Activated CD4-positive, CD25-positive, alpha-beta regulatory T cell treated with anti-CD3 and anti-CD28 coated beads, Interleukin-2, amount 50 U/mL, for 16 hours (primary cell): Measurements from ENCODE around the gene DCAF4.
"Not testable (repeated sequence)": the region's sequence is repeated elsewhere in the genome, so short reads cannot be mapped to it uniquely, and the experiment has no call there.

ENCODE experiments used
- DNase-seq: peaks from one replicate; pipeline ENCODE4 v3.0.0-alpha.2; 2020; ENCODE audit warnings: low read depth, low spot score

DCAF4 gene

DNA sequence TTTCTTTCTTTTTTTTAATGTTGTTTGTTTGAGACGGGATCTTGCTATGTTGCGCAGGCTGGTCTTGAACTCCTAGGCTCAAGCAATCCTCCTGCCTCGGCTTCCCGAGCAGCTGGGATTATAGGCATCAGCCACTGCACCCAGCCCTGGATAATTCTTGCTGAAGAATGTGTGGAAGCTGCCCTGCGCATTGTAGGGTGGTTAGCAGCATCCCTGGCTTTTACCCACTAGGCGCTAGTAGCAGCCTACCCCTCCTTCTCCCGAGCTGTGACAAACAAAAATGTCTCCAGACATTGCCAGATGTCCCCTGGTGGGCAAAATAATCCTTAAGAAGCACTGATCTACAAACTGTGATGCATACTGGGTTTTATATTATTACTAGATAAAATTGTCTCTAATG is 6.6 kb downstream of the DCAF4 start:
- no peak for DNase-seq

- DNase-seq = no peak
Observed at GRCh38 chr14:72939630-72940029, 13.4 kb downstream of the DCAF4 start.

DNA sequence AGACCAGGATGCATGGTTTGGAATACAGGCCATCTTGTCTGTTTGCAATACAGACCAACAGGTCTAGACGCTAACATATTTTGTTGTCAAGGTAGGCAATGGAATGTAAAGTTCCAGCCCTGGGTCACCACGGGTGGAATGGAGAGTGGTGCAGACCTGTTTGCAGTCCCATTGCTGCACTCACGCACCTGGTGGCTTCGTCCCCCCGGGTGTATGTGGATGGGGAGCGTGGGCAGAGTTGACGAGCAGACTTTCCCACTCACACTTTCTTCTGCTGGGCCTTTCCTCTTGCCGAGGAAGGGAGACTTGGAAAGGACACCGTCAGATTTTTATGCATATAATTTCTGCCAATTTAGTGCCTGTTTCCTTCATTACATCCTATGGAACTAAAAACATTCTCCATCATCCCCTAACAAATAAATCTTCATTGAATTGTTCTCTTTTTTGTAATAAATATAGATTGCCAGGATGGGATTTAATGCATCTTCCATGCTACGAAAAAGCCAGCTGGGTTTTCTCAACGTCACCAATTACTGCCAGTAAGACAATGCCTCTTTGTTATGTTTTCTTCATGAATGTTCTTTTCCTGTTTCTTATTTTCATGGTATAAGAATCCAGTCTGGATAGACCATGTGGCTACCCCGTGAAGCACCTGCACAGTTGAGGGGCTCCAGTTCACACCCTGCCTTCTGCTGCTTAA is 15.2 kb downstream of the DCAF4 start:
- DNase-seq = no peak

- no peak for DNase-seq
Observed at GRCh38 chr14:72942934-72943333, 16.7 kb downstream of the DCAF4 start.

DNA sequence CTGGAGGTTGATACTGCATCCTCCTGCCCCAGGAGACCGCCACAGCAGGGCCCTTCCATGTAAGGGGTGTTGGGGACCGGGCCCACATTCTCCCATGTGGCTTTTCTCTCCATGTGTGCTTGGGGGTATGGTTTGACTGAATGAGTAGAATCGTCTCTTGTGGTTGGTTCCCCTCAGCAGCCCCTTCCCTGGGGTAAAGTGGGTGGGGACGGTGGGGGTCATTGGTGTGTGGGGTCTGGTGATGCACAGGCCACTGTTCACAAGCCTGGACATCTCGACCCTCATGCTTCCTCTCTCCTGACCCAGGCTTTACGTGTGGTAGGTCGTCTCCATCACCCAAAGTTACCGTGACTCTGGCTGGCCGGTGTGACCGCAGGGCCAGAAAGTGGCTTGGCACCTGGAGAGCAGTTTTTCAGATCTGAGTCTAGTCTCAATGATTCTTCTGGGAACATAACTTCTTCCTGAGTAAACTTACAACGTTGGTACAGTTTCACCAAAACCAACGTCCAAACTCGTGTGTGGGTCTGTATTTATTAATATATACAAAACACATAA is 17.7 kb downstream of the DCAF4 start:
- no peak for DNase-seq

DNA sequence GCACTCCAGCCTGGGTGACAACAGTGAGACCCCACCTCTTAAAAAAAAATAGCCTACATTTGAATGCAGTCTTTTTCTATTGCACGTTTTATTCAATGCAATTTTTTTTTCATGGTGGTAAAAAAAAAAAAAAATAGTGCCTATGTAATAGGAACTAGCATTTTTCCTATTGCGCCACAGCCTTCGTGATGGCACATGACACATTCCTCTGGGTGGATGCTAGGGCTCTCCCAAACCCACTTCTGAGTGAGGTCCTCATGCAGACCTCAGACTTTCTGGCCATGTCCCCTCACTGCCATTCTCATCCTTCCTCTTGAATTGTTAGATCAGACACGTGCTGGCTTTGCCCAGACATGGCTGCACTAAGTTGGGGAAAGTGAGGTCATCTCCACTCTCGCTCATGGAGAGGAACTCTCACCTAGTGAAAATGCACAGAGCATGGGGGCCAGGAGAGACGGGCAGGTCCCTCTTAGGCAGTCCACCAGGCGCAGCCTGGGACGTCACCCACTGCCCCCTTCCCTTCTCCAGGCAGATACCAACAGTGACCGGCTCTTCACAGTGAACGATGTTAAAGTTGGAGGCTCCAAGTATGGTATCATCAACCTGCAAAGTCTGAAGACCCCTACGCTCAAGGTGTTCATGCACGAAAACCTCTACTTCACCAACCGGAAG is 19.2 kb downstream of the DCAF4 start:
- no peak for DNase-seq

DNA sequence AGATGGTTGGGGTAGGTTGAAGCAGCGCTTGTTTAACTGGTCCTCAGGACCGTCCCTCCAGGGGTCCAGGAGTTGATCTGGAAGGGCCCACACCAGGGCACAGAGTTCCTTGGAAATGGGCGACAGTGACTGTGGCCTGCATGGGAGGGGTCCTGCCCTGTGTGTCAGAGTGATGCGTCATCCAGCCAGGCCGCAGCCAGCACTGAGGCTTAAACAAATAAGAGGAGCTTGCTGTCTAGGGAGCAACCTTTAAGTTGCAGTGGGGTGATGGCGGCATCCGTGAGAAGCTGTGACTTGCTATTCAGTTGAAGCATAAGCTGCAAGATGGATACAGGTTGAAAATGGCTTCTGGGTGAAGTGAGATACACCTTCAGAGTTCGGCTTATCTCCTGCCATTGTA is 20.2 kb downstream of the DCAF4 start:
- DNase-seq = no peak

DNA sequence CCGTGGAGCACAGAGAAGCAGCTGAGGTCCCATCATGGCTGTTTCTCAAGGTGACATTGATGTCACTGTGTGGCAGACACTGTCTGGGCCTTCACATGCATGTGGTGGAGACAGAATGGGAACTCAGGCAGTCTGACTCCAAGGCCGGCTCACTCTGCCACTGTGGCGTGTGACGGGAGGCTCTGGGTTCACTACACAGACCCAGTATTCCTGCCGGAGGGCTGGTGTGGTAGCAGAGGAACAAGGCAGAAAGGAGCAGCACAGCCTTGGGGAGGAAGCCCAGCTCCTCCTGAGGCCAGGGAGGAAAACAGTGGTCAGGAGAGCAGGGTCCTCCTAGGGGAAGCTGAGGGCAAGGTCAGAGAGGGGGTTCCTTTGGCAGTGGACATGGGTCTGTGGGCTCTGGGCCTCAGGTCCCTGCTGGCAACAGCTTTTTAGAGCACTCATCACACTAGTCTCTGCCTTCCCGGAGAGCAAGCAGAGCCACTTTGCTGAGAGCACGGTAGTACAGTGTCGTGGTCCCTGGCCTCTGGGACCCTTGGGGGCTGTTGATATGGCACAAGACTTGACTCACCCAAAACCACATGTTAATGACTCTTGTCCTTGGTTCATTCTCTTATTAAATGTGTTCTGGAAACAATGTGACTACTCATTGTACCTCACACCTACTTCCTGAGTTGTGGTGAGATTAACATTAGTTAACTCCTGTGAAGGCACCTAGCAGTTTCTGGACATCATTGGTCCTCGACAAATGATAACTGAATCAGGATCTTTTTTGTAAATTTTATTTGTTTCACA is 21.3 kb downstream of the DCAF4 start:
- no peak for DNase-seq

GRCh38 chr14:72948481-72949138 is 22.3 kb downstream of the DCAF4 start:
- DNase-seq = peak; percentile 39

DNA sequence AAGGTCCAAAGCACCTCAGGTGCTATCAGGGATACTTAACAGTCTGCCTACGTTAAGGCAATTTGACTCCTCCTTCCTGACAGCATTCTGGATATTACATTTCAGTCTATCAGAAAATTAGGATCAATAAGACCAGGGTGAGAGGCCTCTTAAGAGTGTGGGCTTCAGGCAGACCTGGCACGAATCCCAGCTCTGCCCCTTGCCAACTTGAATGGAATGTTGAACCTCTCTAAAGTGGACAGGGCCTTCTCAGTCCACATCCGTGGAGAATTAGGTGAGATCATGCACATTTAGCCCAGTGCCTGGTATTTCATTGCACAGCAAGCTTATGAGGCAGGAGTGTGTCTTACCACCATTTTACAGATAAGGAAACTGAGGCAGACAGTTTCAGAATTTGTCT is 25.9 kb downstream of the DCAF4 start:
- DNase-seq = no peak

- not testable (repeated sequence) for DNase-seq
Observed at GRCh38 chr14:72956741-72957140, 30.5 kb downstream of the DCAF4 start.

DNA sequence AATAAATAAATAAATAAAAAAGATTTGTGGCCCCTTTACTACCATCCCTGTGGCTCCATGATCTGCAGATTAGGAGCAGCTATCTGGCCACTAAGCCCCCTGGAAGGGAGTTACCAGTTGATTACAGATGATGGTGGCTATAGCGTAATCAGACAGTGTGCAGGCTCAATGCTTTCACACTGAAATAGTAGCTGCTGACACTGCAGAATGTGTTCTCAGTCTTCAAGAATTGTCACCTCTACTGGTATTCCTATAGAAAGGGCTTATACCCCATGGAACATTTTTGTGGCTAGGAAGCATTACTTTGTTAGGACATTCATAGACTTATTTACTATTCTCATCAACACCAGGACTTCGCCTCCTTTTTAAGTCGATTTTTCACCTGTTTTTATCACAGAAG is 30.9 kb downstream of the DCAF4 start:
- DNase-seq = no peak

- no peak for DNase-seq
Observed at GRCh38 chr14:72958548-72958947, 32.3 kb downstream of the DCAF4 start.

GRCh38 chr14:72961016-72961415 is 34.8 kb downstream of the DCAF4 start:
- not testable (repeated sequence) for DNase-seq

GRCh38 chr14:72961579-72962335 is 35.5 kb downstream of the DCAF4 start:
- DNase-seq = no peak

GRCh38 chr14:72962336-72962754 is 36.1 kb downstream of the DCAF4 start:
- DNase-seq = not testable (repeated sequence)

DNA sequence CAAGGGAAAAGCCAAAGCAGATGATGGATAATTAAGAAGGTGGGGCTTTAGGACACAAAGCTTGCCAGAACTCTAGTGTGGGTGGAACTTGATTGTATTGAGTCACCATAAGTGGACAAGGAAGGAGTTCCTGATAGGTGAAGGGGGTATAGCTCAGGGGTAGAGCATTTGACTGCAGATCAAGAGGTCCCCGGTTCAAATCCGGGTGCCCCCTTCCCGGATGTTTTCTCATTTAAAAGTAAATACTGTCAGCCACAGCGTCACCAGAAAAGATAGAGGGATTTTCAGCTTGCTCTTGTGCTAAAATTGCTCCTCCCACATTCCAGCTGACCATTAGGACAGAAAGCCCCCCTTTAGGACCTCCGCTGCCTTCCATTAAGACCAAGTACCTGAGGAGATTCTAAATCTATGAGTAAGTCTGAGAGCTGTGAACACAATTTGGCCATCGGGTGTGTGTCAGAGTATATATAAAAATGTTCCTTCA is 36.6 kb downstream of the DCAF4 start:
- DNase-seq = no peak

DNA sequence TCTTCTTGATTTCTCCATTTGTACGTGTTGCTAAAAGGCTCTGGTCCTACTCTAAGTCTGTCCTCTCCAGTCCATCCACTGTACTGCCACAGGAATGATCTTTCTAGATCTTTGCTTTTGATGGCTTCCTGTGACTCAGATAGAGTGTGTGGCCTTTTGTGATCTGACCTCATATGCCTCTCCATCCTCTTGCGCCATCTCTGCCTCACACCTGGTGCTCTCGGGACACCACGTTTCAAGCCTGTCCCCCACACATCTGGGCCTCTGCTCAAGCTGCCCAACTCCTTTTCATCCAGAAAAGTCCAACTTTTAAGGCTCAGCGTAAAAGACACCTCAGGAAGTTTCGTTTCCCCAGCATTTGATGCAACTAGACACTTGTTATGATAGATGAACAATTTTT is 39.0 kb downstream of the DCAF4 start:
- no peak for DNase-seq

GRCh38 chr14:72966038-72966437 is 39.8 kb downstream of the DCAF4 start:
- no peak for DNase-seq

- DNase-seq = no peak
Observed at GRCh38 chr14:72968316-72968715, 42.1 kb downstream of the DCAF4 start.
